Nephron (organoid): ENCODE data around the gene RAB11FIP4.
A peak's percentile ranks its signal among the peaks of the same experiment; 100 is the strongest.

Experiments used
- H3K27ac Mint-ChIP-seq, 3 experiments: 2 replicates each; pipeline ENCODE4 v1.8.0; 2020; ENCODE audit warnings: mixed read lengths in 3 of 3, mild to moderate bottlenecking in 2 of 3, moderate library complexity in 1 of 3
- H3K27me3 Mint-ChIP-seq: 2 replicates; pipeline ENCODE4 v1.8.0; 2021; ENCODE audit warnings: low read depth, mild to moderate bottlenecking, moderate library complexity, mixed read lengths
- H3K36me3 Mint-ChIP-seq: 2 replicates; pipeline ENCODE4 v1.8.0; 2020; ENCODE audit warnings: low read depth, mixed read lengths
- H3K4me1 Mint-ChIP-seq: 2 replicates; pipeline ENCODE4 v1.8.0; 2020; ENCODE audit warnings: mixed read lengths
- H3K4me3 Mint-ChIP-seq, 3 experiments: 2 replicates each; pipeline ENCODE4 v1.8.0; 2020; ENCODE audit warnings: mild to moderate bottlenecking in 3 of 3, mixed read lengths in 3 of 3, moderate library complexity in 2 of 3
- H3K9me3 Mint-ChIP-seq: 2 replicates; pipeline ENCODE4 v1.8.0; 2020; ENCODE audit warnings: mixed read lengths
- CTCF ChIP-seq, 3 experiments: fragments of 200-600 bp; sonication (generic); IDR thresholded peaks; one replicate each; pipeline ENCODE4 v1.5.0; 2021; ENCODE audit warnings: antibody characterized with exemption in 3 of 3; ENCODE audit not compliant: unreplicated experiment in 3 of 3

Gene RAB11FIP4

GRCh38 chr17:31364012-31364411, 27.5 kb upstream of the RAB11FIP4 start:
- Mint-ChIP-seq H3K4me3 (no peak overlapping the region), H3K27me3 (no peaks in the 10 kb centered on the region), H3K9me3 (no peaks in the 10 kb centered on the region), H3K27ac (no peak overlapping the region), H3K4me1 (peaks cover 1% of the 10 kb centered on the region), H3K36me3 (peaks cover 56% of the 10 kb centered on the region)
- TF ChIP-seq CTCF (IDR thresholded peaks at IDR 0.05; ENCODE audit: unreplicated experiment in 3 of 3): no peak

GRCh38 chr17:31366088-31366487, 25.4 kb upstream of the RAB11FIP4 start:
- H3K27ac Mint-ChIP-seq: no peak overlapping the region
- no peak overlapping the region for H3K4me3 Mint-ChIP-seq
- H3K27me3 Mint-ChIP-seq: no peaks in the 10 kb centered on the region
- peaks cover 38% of the 10 kb centered on the region for H3K36me3 Mint-ChIP-seq
- TF ChIP-seq CTCF (IDR thresholded peaks at IDR 0.05; ENCODE audit: unreplicated experiment in 3 of 3): no peak
- peaks cover 14% of the 10 kb centered on the region for H3K4me1 Mint-ChIP-seq
- H3K9me3 Mint-ChIP-seq: no peaks in the 10 kb centered on the region

- Mint-ChIP-seq H3K27ac (peak overlapping the region; percentile 44 to 73 (median 67)), H3K9me3 (no peaks in the 10 kb centered on the region), H3K4me3 (no peak overlapping the region), H3K4me1 (peaks cover 33% of the 10 kb centered on the region), H3K27me3 (no peaks in the 10 kb centered on the region), H3K36me3 (peaks cover 26% of the 10 kb centered on the region)
- TF ChIP-seq CTCF (IDR thresholded peaks at IDR 0.05; ENCODE audit: unreplicated experiment in 3 of 3): no peak
Observed at GRCh38 chr17:31369266-31369665, 22.2 kb upstream of the RAB11FIP4 start.

GRCh38 chr17:31371511-31372097, 19.9 kb upstream of the RAB11FIP4 start:
- Mint-ChIP-seq H3K27me3 (no peaks in the 10 kb centered on the region), H3K36me3 (peaks cover 27% of the 10 kb centered on the region), H3K4me1 (peaks cover 33% of the 10 kb centered on the region), H3K27ac (peak overlapping the region in 2 of 3 experiments; percentile 46 to 60), H3K4me3 (no peak overlapping the region), H3K9me3 (no peaks in the 10 kb centered on the region)
- no peak for TF ChIP-seq CTCF (IDR thresholded peaks at IDR 0.05; ENCODE audit: unreplicated experiment in 3 of 3)

GRCh38 chr17:31373150-31374093, 18.1 kb upstream of the RAB11FIP4 start:
- Mint-ChIP-seq H3K27me3 (no peaks in the 10 kb centered on the region), H3K27ac (no peak overlapping the region), H3K36me3 (peaks cover 37% of the 10 kb centered on the region), H3K4me1 (peaks cover 33% of the 10 kb centered on the region), H3K9me3 (no peaks in the 10 kb centered on the region), H3K4me3 (no peak overlapping the region)
- TF ChIP-seq CTCF (IDR thresholded peaks at IDR 0.05; ENCODE audit: unreplicated experiment in 3 of 3): peak; percentile 53 to 56 (median 54)
